ENCODE results near the gene FBLIM1.

- TF ChIP-seq CTCF (IDR thresholded peaks at IDR 0.05) (no peak), POLR2A (IDR thresholded peaks at IDR 0.05) (no peak)
Measured at GRCh38 chr1:15833069-15833679, 74.6 kb downstream of the FBLIM1 start.

All from testis (tissue), 2 donors.